Stimulated activated memory B cell treated with anti-CD40 and anti-IgM and Interleukin-4, amounts not matched to agents 10 μg/mL and 1 μg/mL and 100 μg/mL, for 72 hours (primary cell): ENCODE measurements around the gene FMNL2.

Source experiments
- ATAC-seq: fragments of 150-1000 bp; cut with Tn5 transposase; 2 replicates; pipeline ENCODE4 v1.10.0; 2021
- H3K27ac Mint-ChIP-seq: one replicate; pipeline ENCODE4 v1.8.0; 2022; ENCODE audit warnings: mild to moderate bottlenecking, mixed read lengths
- H3K27me3 Mint-ChIP-seq: one replicate; pipeline ENCODE4 v1.8.0; 2022; ENCODE audit warnings: mixed read lengths
- H3K36me3 Mint-ChIP-seq: one replicate; pipeline ENCODE4 v1.8.0; 2022; ENCODE audit warnings: mixed read lengths
- H3K4me1 Mint-ChIP-seq: one replicate; pipeline ENCODE4 v1.8.0; 2022; ENCODE audit warnings: mixed read lengths
- H3K4me3 Mint-ChIP-seq: one replicate; pipeline ENCODE4 v1.8.0; 2022; ENCODE audit warnings: mild to moderate bottlenecking, moderate library complexity, mixed read lengths
- H3K9me3 Mint-ChIP-seq: one replicate; pipeline ENCODE4 v1.8.0; 2022; ENCODE audit warnings: mixed read lengths

The FMNL2 gene

GRCh38 chr2:152499331-152499816, 164.4 kb downstream of the FMNL2 start:
- no peaks in the 10 kb centered on the region for H3K36me3 Mint-ChIP-seq
- H3K4me3 Mint-ChIP-seq = no peak overlapping the region
- peak overlapping the region; percentile 11 for H3K27ac Mint-ChIP-seq

DNA sequence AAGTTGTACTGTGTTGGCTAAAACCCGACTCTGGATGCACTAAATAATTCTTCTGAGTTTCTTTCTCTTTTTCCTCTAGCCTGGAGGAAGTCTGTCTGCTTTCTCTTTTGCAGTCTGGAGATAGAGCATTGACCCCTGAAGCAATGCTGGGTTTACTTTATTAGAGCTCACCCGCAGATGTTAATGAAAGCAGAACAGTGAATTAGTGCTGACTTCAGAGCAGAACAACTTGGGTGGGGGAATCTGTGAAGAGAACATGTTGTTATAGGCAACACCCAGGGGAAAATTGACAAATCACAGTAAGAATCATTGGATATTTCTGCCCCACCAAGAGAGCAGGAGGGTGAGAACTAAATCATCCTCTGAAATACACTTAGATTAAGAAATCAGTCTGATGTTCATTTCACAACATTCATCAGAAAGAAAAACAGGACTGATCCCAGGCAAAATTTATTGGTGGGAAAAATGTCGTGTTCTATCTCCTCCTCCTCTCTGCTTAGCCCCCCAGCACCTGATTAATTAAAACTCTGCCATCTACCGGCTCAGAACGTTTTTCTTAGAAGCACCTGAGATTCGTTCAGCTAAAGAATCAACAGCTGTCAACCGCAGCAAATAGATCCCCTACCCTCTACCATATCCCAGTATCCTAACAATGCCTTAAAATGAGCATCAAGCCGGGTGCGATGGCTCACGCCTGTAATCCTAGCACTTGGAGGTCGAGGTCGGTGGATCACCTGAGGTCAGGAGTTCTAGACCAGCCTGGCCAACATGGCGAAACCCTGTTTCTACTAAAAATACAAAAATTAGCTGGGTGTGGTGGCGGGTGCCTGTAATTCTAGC, 165.1 kb downstream of the FMNL2 start:
- H3K27ac Mint-ChIP-seq = peak overlapping the region; percentile 11
- H3K27me3 Mint-ChIP-seq = peaks cover 15% of the 10 kb centered on the region
- peaks cover 9% of the 10 kb centered on the region for H3K4me1 Mint-ChIP-seq
- H3K36me3 Mint-ChIP-seq = no peaks in the 10 kb centered on the region
- H3K9me3 Mint-ChIP-seq = peaks cover 10% of the 10 kb centered on the region
- H3K4me3 Mint-ChIP-seq = no peak overlapping the region
- peak; percentile 80 for ATAC-seq

More at GRCh38 chr2:152499331-152499816, 164.4 kb downstream of the FMNL2 start:
- Mint-ChIP-seq H3K4me1 (peaks cover 9% of the 10 kb centered on the region), H3K9me3 (peaks cover 10% of the 10 kb centered on the region), H3K27me3 (peaks cover 15% of the 10 kb centered on the region)
- no peak for ATAC-seq

DNA sequence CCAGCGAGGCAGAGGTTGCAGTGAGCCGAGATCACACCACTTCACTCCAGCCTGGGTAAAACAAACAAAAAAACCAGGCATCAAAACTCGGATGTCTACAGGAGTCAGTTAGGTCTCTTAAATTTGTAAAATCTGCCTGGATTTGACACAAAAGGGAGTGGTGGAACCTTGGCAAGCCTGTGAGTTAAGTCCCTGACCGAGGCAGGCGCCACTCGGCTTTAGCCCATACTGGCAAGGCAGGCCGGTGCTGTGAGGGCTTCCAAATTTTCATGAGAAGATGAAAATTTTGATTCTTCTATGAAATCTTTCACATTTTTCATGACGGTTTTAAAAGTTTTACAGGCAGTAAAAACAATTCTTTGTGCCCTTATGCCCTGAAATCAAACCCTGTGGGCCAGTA, 165.8 kb downstream of the FMNL2 start:
- no peak overlapping the region for H3K4me3 Mint-ChIP-seq
- H3K4me1 Mint-ChIP-seq = peaks cover 9% of the 10 kb centered on the region
- peaks cover 10% of the 10 kb centered on the region for H3K9me3 Mint-ChIP-seq
- no peak overlapping the region for H3K27ac Mint-ChIP-seq
- ATAC-seq = no peak
- no peaks in the 10 kb centered on the region for H3K36me3 Mint-ChIP-seq
- H3K27me3 Mint-ChIP-seq = peaks cover 13% of the 10 kb centered on the region

DNA sequence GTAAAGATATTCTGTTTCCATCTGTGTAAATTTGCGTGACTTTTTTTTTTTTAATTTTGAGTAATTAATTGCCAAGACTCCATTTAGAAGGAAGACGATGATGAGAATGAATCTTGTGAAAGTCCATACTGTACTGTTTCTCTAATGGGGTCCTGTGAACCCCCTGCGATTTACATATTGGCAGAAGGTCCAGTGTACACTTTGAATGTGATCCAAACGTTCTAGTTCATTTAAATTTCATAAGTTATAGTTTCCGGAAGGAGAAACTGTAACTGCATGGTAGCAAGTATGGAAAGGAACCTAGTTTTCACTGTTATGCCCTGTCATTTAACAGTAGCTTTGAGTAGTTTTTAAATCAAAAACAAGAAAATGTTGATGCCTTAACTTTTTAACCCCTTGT, 166.7 kb downstream of the FMNL2 start:
- Mint-ChIP-seq H3K4me3 (no peak overlapping the region), H3K27me3 (peaks cover 4% of the 10 kb centered on the region), H3K36me3 (no peaks in the 10 kb centered on the region), H3K4me1 (peaks cover 9% of the 10 kb centered on the region), H3K27ac (no peak overlapping the region), H3K9me3 (peaks cover 10% of the 10 kb centered on the region)
- ATAC-seq = no peak

DNA sequence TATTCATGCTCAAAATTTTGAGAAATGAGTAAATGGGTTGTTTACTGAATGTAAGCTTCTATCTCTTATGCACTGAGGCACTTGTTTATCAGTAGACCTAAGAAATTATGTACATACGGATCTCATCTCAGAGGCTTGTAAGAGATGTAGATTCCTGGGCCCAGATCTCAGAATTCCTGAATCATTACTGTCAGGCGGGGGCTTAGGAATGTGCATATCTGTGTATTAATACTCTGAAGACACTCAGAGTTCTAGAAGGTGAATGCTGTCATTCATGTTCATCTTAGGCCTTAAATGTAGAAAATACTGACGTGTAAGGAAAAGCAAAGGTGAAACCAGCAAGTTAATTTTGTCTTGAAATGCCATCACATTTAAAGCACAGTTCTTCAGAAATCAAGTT, 169.6 kb downstream of the FMNL2 start:
- H3K27me3 Mint-ChIP-seq = no peaks in the 10 kb centered on the region
- no peak for ATAC-seq
- no peaks in the 10 kb centered on the region for H3K4me1 Mint-ChIP-seq
- H3K36me3 Mint-ChIP-seq = no peaks in the 10 kb centered on the region
- H3K9me3 Mint-ChIP-seq = peaks cover 11% of the 10 kb centered on the region
- H3K4me3 Mint-ChIP-seq = no peak overlapping the region
- H3K27ac Mint-ChIP-seq = no peak overlapping the region

GRCh38 chr2:152505495-152505906, 170.5 kb downstream of the FMNL2 start:
- ATAC-seq = no peak
- H3K27ac Mint-ChIP-seq = no peak overlapping the region
- H3K9me3 Mint-ChIP-seq = peaks cover 11% of the 10 kb centered on the region
- H3K27me3 Mint-ChIP-seq = no peaks in the 10 kb centered on the region
- no peaks in the 10 kb centered on the region for H3K4me1 Mint-ChIP-seq
- no peaks in the 10 kb centered on the region for H3K36me3 Mint-ChIP-seq
- H3K4me3 Mint-ChIP-seq = no peak overlapping the region

- no peaks in the 10 kb centered on the region for H3K4me1 Mint-ChIP-seq
- H3K9me3 Mint-ChIP-seq = peaks cover 11% of the 10 kb centered on the region
- no peak for ATAC-seq
- H3K27ac Mint-ChIP-seq = no peak overlapping the region
- no peaks in the 10 kb centered on the region for H3K27me3 Mint-ChIP-seq
- no peaks in the 10 kb centered on the region for H3K36me3 Mint-ChIP-seq
- no peak overlapping the region for H3K4me3 Mint-ChIP-seq
Observed at GRCh38 chr2:152506843-152507242, 171.9 kb downstream of the FMNL2 start.

DNA sequence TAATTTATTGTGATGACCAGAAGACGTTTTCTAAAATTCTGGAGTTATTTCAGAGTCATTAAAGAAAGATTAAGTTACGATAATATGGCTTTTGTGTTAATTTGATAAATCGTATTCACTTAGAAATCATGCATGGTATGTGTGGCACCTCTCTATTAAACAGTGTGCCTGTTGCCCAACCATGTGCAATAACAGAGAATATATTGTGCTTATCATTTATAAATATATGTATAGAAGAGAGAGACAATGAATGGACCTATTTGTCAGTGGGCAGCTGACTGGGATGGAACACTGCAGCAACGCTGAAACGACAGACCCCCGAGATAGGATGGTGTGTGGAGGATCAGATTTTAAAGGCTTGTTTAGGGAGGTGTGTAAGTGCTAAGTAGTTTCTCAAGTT, 172.9 kb downstream of the FMNL2 start:
- no peaks in the 10 kb centered on the region for H3K4me1 Mint-ChIP-seq
- H3K27me3 Mint-ChIP-seq = no peaks in the 10 kb centered on the region
- H3K27ac Mint-ChIP-seq = no peak overlapping the region
- H3K9me3 Mint-ChIP-seq = peaks cover 10% of the 10 kb centered on the region
- no peak overlapping the region for H3K4me3 Mint-ChIP-seq
- no peak for ATAC-seq
- H3K36me3 Mint-ChIP-seq = no peaks in the 10 kb centered on the region

DNA sequence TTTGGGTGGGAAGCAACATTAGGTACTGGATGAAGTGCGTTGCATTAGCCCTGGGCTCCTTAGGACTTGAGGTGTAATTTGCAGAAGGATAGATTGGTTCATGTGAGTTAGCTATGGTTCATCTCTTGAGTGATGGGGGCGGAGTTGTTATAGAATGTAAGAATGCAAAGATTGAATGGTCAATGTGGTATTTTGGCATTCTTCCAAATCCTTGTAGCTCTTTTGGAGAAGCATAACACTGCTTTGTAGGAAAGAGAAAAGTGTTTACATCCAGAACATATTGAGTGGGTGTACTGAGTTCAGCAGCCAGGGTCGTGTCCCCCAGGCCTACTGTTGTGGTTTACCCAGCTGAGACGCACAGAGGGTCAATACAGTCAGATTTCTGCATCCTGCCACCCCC, 173.5 kb downstream of the FMNL2 start:
- peaks cover 5% of the 10 kb centered on the region for H3K9me3 Mint-ChIP-seq
- no peaks in the 10 kb centered on the region for H3K4me1 Mint-ChIP-seq
- no peaks in the 10 kb centered on the region for H3K27me3 Mint-ChIP-seq
- ATAC-seq = no peak
- H3K4me3 Mint-ChIP-seq = no peak overlapping the region
- no peak overlapping the region for H3K27ac Mint-ChIP-seq
- H3K36me3 Mint-ChIP-seq = no peaks in the 10 kb centered on the region

GRCh38 chr2:152509772-152510491, 175.0 kb downstream of the FMNL2 start:
- ATAC-seq = no peak
- H3K4me3 Mint-ChIP-seq = no peak overlapping the region
- H3K27me3 Mint-ChIP-seq = no peaks in the 10 kb centered on the region
- H3K36me3 Mint-ChIP-seq = no peaks in the 10 kb centered on the region
- H3K27ac Mint-ChIP-seq = no peak overlapping the region
- H3K9me3 Mint-ChIP-seq = peaks cover 3% of the 10 kb centered on the region
- no peaks in the 10 kb centered on the region for H3K4me1 Mint-ChIP-seq

DNA sequence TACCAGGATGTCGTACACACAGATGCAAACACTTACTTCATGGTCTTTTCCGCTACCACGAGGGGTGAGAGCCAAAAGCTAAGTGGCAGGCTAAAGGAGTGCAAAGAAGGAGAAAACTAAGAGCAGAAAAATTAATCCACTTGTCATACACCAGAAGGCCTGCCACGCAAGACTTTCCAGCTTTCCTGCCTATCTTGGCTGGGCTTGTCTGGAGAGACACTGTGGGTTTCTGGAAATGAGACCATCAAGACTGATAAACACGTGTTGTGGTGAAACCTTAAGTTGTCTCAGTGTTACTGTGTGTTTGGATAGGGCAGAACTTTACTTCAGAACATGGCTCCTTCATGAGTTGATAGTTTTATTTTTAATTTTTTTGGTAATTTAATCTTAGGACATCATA, 175.6 kb downstream of the FMNL2 start:
- H3K4me3 Mint-ChIP-seq = no peak overlapping the region
- no peak overlapping the region for H3K27ac Mint-ChIP-seq
- no peak for ATAC-seq
- H3K9me3 Mint-ChIP-seq = peaks cover 3% of the 10 kb centered on the region
- no peaks in the 10 kb centered on the region for H3K36me3 Mint-ChIP-seq
- H3K4me1 Mint-ChIP-seq = no peaks in the 10 kb centered on the region
- no peaks in the 10 kb centered on the region for H3K27me3 Mint-ChIP-seq

GRCh38 chr2:152511981-152512380, 177.0 kb downstream of the FMNL2 start:
- Mint-ChIP-seq H3K4me3 (no peak overlapping the region), H3K4me1 (no peaks in the 10 kb centered on the region), H3K36me3 (no peaks in the 10 kb centered on the region), H3K27ac (no peak overlapping the region), H3K27me3 (no peaks in the 10 kb centered on the region), H3K9me3 (peaks cover 3% of the 10 kb centered on the region)
- no peak for ATAC-seq

GRCh38 chr2:152513029-152513428, 178.1 kb downstream of the FMNL2 start:
- no peaks in the 10 kb centered on the region for H3K27me3 Mint-ChIP-seq
- no peak overlapping the region for H3K4me3 Mint-ChIP-seq

GRCh38 chr2:152513681-152514080, 178.7 kb downstream of the FMNL2 start:
- no peak for ATAC-seq
- no peaks in the 10 kb centered on the region for H3K4me1 Mint-ChIP-seq
- H3K27ac Mint-ChIP-seq = no peak overlapping the region
- H3K4me3 Mint-ChIP-seq = no peak overlapping the region
- no peaks in the 10 kb centered on the region for H3K27me3 Mint-ChIP-seq
- no peaks in the 10 kb centered on the region for H3K36me3 Mint-ChIP-seq
- peaks cover 3% of the 10 kb centered on the region for H3K9me3 Mint-ChIP-seq

More at GRCh38 chr2:152513029-152513428, 178.1 kb downstream of the FMNL2 start:
- no peaks in the 10 kb centered on the region for H3K36me3 Mint-ChIP-seq
- peaks cover 3% of the 10 kb centered on the region for H3K9me3 Mint-ChIP-seq
- H3K4me1 Mint-ChIP-seq = no peaks in the 10 kb centered on the region
- no peak for ATAC-seq
- no peak overlapping the region for H3K27ac Mint-ChIP-seq

GRCh38 chr2:152518034-152518433, 183.1 kb downstream of the FMNL2 start:
- Mint-ChIP-seq H3K27ac (no peak overlapping the region), H3K36me3 (no peaks in the 10 kb centered on the region), H3K4me3 (no peak overlapping the region), H3K4me1 (no peaks in the 10 kb centered on the region), H3K27me3 (no peaks in the 10 kb centered on the region), H3K9me3 (no peaks in the 10 kb centered on the region)
- no peak for ATAC-seq
